Inflammatory macrophage (primary cell): Measurements from ENCODE around the gene TLE4.
A peak's percentile ranks its signal among the peaks of the same experiment; 100 is the strongest.

Source experiments
- DNase-seq, 2 donors: peaks; one replicate each; pipeline ENCODE4 v3.0.0-alpha.2; 2020 to 2022

Gene TLE4

DNA sequence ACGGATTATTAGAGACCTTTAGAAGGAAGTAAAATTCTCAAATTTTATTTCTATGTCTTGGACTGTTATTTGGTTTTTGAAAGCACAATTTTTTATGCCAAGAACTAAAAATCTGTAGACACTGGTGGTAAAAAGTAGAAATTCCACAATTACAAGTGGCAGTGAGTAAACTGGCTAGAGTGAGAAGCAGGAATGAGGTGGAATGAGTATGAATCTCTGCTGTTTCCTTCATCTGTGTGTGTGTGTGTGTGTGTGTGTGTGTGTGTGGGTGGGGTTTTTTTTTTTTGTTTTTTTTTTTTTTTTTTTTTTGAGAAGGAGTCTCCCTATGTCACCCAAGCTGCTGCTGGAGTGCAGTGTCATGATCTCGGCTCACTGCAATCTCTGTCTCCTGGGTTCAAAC, 94.2 kb downstream of the TLE4 start:
- DNase-seq = peak in 1 of 2 donors; percentile 11

DNA sequence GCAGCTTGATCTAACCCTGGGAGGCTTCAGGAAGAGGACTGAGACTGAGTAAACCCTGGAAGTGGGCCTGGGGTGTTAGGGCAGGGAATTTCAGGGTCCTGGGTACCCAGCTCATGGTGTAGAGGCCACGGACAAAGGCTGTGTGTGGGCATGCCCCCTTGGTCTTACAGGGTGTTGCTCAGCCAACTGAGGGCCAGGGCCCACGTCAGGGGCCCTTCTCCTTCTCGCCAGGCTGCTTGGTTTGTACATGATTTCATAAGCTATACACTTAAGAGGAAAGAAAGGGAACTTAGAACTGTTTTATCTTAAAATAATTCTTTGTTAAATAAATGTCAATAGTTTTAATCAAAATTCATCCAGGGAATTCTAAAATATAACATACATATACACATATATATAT, 95.4 kb downstream of the TLE4 start:
- peak; percentile 29 to 53 for DNase-seq

DNA sequence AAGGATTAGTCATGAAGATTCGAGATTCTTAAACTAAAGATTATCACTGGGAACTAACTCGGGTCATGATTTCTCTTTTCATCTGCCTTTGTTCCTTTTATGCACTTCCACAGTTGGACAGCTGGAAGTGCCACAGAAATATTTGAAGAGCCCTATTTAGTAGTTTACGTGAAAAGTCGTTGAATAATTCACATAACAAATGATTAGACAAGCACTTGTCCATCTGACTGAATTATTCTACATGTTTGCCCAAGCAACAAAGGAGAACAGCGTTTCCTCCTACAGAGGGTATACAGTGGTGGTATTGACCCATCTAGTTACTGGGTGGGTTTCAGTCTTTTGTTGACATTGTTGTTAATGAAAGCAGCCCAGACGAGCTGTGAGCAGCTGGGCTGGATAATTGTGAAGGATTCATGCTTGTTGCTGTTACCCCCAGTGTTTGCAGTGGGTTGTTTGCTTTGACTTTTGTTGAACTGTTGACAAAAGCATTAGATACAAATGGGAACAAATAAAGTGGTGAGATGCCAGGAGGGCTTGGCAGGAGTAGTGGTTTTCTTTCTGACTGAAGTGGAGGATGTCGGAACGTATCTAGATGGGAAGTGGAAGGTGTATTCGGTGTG, 96.2 kb downstream of the TLE4 start:
- DNase-seq = no peak

DNA sequence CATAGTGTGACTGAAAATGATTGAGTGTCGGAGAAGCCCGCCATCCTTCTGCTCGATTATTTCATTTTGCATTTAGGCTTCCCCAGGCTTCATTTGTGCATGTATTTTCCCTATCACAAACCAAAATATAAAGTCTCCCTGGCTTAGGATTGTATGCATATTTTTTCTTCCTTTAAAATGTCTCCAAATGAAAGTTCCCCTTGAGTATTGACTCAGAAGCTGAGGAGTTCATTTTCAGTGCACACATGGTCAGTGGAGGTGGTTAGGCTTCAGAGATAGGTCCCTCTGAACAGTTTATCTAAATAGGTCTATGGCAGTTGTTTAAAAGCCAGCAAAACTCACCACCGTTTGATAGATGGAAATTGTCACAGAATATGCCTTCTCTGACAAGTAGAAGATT, 97.2 kb downstream of the TLE4 start:
- DNase-seq = no peak

DNA sequence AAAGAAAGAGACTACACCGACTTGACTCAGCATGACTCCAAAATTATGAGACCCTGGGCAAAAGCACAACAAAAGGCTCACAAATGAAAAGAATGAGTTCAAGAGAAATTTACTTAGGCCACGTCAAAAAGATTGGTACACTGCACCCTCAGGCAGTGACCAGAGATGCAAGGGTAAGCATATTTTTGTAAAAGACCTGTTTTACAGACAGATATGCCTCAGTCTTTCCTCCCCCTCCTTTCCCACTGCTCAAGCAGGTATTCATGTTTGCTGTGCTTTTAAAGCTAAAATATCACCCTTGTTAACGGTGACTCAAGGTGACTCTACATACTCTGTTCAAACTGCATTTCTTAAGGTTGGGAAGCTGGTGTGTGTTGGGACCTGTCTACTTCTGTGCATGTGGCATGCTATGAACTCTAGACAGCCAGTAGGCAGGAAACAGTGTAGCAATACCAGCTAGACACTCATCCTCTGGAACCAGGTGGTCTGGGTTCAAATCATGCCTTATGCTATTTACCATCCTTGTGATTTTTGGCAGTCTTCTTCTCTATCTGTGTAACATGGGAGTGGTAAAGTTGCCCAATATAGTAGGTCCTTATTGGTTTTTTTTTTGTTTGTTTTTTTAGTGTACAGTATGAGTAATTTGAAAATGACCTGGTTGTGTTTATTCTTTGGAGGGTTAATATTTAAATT, 98.7 kb downstream of the TLE4 start:
- DNase-seq = no peak

DNA sequence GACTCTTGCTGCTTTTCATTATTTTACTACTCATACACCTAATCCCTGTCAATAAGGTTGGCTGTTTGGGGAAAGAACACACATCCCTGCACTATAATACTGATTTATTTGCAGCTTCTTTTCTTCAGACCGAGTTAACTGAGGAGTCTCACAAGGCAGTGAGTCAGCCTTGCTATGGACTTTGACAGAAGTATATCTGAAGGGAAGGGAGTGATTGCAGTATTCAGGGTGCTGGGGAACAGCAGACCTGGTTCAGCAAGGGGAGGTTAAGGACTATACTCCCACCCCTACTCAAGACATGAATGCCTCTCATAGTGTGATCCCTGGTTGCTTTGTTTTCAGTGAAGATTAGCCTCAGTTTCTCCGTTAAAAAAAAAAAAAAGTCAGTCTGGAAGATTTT, 99.8 kb downstream of the TLE4 start:
- peak in 1 of 2 donors; percentile 35 for DNase-seq

DNA sequence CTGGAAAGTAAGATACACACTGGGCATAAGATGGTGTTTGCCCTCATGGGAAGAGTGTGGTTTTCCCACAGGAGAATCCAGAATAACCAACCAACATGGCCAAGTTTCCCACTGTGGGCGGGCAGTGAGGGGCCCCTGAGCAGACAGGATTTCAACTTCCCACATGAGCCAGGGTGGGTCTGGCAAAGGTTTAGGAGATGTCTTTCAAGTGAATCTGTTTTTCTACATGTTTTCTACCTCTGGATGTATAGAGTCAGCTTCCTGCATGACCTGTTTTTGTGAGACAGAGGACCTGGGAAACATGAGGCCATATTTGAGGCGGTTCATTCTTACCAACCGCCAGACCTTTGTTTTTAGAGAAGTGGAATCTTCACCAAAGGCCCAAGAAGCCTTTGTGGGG, 100.5 kb downstream of the TLE4 start:
- no peak for DNase-seq

DNA sequence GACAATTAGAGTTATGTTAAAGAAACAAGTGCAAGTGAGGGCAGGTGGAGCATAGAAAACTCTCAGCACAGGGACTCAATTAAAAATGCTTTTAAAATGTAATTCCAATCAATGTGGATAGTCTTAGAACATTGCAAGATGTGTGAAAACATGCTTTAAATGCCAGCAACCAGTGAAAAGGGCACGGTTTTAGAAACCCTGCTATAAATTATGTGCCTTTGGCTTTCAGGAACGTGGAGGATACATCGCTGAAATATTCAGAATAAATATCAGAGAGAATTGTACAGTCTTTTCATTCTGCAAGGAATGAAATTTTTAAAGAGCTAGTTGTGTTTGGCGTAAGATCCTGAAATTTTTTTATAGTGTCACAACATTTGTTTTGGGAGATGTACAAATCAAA, 101.1 kb downstream of the TLE4 start:
- no peak for DNase-seq

DNA sequence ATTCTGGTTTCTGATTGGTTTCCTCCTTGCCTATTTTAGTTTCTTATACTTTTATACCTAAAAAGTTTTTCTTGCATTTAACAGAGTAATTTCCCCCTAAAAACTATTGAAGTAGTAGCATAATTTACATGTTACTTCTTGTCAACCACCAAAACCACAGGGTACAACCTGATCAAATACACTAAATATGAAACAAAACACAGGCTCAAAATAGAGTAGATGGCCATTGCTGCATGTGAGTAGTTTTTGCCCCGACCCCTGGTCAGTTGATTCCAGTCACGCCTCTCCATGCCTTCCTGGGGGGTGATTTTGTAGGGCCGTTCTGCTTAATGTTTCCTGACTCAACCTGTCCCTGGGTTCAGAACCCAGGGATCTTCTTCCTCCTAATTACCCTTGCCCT, 101.8 kb downstream of the TLE4 start:
- DNase-seq = no peak

DNA sequence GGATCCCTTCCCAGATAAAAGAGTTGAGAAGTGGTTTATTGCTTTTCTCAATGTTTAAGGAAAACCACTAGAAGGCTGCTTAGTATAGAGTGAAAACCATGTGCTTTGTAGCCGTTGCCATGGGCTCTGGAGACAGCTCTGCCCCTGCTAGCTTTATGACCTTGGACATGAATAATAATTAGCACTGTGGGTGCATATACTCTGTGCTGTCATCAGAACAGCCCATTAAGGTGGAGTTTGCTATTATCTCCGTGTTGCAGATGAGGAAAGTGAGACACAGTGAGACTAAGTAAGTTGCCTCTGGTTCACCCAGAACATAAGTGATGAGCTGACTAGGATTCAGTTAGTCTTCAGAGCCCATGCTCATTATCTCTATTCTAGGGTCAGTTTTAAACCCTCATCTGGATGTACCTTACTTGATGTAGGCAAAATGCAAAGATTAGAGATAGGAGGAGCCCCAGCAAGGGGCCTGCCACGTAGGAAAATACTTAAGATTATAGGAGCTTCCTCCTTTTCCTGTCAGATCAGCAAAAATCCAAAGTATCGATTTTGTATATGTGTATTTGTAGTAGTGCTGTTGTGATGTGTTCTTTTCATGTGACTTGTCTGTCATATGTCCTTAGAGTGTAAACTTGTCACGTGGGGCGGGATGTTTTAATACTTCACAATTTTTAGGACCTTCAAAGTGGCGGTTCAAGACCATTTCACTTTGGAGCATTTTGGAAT, 102.5 kb downstream of the TLE4 start:
- DNase-seq = no peak

DNA sequence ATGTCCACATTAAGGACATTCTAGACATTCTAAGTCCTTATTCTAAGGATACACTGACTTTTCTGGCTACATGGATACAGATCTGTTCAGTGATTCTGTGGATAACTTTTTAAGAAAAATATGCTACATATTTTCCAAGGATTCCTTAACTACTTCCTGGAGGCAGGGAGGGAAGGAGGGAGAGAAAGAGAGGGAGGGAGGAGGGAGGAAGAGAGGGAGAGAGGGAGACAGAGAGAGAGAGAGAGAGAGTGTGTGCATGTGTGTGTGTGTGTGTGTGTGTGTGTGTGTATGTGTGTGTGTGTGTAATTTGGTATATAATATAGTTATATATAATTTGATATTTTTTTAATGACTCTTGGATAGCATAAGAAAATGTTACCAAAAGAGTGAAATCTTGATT, 109.8 kb downstream of the TLE4 start:
- DNase-seq = no peak

DNA sequence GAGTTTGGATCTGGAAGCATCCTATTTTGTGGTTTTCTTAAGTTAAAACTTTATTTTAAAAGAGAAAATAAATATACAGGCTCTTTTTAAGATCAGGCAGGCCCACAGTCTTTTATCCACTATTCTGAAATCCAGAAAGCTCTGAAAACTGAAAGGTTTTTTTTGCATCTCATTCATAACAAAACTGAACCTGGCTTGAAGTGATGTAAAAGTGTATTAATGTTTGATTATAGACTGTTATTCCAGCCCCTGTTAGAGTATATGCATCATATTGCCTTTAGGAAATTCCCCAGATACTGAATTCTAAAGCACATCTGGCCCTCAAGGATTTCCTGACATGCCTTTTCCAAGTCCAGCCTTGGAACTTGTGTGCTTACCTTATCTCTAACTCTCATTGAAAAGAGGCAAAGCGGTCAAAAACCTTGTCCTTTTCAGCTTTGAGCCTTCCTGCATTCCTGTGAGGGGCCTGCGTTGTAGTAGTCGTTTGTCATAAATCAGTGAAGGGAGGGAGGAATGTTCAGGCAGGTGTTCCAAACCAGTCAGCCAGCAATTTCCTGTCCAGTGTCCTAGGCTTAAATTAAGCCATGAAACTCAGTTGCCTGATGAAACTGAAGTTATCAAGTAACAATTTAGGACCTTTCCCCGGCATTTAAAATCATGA, 110.4 kb downstream of the TLE4 start:
- no peak for DNase-seq

DNA sequence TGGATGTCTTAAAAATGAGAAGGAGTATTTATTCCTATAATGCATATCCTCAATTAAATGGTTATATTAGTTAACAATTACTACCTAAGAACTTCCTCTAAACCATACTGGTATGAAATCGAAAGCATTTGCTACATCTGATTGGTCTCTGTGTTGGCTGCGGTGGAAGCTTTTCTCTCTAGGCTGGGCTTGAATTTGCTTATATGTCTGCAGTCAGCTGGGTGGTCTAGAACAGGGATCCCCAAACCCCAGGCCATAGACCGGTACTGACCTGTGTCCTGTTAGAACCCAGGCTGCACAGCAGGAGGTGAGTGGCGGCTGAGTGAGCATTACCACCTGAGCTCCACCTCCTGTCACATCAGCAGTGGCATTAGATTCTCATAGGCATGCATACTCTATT, 112.3 kb downstream of the TLE4 start:
- no peak for DNase-seq

DNA sequence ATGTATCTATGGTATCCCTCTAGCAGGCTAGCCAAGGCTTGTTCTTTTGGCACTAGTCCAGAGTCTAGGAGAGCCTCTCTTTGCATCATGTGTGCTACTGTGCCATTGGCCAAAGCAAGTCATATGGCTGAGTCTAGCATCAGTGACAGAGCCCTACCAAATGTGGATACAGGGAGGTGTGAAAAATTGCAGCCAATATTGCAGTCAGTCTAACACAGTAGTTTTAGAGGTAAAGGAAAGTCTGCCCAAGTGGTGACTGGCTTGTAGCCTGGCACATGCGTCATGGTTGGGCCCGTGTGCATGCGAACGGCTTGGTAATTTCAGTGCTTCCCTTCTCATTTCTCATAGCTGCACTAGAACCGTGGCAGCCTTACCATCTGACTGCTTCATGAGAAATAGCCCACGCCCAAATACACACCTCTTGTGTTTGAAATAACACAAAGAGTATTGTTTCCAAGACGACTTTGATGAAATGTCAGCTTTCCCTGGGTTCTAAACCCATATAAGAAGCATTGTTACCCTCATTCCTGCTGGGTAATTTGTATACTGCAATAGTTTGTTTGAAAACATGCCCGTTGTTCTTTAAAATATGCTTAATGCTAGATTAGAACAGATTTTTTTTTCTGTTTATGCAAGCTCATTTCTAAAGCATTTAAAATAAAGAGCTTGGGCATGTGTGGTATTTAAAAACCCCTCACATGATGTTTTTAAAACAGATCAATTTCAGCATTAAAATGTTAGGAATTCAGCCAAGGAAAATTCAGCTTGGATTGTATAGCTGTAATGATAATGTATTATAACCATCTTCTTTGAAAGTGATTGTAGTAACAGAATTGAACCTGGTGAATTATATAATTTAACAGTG, 113.2 kb downstream of the TLE4 start:
- DNase-seq = no peak

DNA sequence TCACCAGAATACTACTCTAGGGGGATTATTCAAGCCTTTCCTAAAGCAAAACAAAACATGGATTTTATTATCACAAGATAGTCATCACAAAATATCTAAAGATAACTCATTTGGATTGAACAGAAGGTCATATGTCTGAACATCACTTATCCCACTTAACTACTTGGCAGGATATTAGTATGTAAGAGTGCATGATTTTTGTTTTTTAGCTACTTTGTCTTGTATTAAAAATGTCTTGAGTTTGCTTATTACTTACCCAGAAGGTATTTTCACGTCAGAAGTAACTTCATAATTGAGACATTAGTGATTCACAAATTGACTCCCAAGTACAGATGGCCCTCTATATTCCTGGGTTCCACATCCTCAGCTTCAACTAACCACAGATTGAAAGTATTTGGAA, 113.8 kb downstream of the TLE4 start:
- DNase-seq = no peak

DNA sequence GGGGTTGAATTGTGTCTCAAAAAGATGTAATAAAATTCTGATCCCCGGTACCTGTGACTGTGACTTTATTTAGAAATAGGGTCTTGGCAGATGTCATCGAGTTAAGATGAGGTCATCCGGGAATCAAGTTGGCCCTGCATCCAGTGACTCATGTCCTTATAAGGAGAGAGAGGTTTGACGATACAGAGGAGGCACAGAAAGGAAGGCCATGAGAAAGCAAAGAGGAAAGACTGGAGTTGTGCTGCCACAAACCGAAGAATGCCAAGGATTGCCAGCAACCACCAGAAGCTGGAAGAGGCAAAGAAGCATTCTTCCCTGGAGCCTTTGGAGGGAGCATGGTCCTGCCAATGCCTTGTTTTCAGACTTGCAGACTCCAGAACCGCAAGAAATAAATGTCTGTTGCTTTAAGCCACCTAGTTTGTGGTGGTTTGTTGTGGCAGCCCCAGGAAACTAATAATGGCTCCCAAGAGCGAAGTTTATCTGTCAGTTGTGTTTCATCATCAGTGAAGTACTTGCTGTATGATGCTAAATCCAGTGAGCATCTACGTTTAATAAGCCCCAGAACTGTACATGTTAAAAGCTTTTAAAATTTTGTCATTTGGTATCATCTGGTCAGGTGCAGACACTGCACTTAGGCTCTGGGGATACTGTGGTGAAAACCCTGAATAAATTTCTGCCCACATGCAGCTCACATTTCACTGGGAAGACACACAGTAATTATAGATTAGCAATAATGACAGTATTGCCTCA, 114.8 kb downstream of the TLE4 start:
- no peak for DNase-seq

DNA sequence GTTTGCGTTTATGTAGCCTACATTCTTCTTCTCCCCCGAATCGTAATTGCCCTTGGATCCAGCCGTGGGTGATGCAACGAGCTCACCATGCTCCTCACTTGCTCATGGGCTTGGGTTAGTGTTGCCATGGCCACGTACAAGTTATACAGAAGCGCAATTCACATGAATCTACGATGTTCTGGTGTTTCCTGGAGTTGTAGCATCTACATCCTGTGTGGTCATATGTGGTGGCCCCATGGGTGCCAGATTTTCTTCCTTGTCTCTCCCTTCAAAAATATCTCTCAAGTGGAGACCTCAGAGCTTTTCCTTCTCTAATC, 115.3 kb downstream of the TLE4 start:
- DNase-seq = no peak

DNA sequence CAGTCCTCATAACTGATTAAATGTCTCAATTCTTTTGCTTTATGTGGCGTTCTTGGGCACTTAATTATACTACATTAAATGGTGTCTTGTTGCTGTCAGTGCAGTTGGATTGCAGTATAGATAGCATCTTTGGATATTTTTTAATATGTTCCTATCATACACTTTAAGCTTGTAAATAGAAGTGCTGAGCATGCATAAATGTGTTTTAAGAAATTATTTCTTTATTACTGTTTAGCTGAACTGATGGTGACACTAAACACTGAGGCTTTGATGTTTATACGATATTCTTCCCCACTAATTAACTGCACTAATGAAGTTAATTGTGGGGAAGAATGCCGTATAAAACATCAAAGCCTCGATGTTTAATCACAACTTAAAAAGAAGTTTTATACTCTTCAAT, 116.6 kb downstream of the TLE4 start:
- no peak for DNase-seq

DNA sequence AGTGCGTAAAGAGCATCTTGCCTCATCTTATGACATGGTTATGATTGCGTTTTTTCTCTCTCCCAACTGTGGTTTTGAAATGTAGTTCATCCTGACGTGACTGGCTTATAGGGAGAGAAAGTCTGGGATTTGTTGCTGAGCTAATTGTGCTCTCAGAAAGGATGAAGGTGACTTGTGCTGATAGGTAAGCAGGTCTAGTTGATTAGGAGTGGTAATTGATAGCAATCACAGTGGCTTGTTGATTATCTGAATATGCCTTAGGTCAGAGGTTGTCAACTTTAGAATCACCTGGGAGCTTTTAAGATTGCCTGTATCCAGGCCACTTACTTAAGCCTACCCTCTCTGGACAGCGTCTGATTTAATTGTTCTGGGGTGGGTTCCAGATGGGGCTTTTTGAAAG, 117.8 kb downstream of the TLE4 start:
- no peak for DNase-seq

DNA sequence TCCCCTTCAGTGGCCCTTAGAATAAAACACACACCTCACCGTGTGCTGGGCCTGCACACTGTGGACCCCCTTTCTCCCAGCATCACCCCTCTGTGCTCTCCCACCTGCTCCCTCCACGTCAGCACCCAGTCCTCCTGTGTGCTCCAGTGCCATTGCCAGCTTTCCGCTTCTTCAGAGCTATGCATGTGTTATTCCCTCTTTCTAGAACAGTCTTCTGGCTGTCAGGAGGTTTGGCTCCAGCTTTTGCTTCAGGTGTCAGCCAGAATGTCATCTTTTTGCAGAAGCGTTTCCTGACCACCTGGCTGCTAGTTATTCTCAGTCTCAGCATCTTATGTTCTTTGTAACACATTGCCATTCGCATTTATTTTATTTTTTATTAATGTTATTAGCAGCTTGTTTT, 119.7 kb downstream of the TLE4 start:
- DNase-seq = no peak

DNA sequence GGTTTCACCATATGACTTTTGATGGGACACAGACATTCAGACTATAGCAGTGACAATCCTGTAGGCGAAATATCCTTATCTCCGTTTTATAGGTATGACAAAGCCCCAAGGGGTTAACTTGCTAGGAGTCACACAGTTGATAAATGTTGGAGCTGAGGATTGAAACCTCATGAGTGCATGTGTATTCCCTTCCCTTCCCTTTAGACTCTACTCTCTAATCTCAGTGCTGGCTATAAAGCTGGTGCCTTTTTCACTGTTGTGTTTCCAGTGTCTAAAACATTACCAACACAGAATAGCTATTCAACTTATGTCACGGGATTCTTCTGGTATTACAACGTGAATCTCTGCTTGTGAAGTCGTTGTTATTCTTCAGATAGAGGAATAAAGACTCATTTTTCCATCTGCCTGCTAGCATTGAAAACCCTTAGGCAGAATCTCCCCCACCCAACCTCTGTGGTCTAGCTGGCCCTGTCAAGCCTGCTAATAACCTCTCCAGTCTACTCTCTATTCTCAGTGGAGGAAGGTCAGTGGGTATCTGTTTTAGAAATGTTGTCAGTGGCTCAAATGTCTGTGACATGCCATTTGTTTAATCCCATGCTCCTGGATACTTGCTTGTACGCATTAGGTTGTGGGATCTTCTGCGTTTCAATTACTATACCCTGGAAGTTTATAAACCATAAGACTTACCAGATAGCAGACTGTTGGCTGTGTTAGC, 121.2 kb downstream of the TLE4 start:
- no peak for DNase-seq
